HK-2 (cell line): Measurements from ENCODE around the gene DET1.
"Not testable (repeated sequence)": the region's sequence is repeated elsewhere in the genome, so short reads cannot be mapped to it uniquely, and the experiment has no call there.

ENCODE experiments used
- DNase-seq: peaks from one replicate; pipeline ENCODE4 v3.0.0-alpha.2; 2018; ENCODE audit not compliant: unreplicated experiment

DET1 gene

DNA sequence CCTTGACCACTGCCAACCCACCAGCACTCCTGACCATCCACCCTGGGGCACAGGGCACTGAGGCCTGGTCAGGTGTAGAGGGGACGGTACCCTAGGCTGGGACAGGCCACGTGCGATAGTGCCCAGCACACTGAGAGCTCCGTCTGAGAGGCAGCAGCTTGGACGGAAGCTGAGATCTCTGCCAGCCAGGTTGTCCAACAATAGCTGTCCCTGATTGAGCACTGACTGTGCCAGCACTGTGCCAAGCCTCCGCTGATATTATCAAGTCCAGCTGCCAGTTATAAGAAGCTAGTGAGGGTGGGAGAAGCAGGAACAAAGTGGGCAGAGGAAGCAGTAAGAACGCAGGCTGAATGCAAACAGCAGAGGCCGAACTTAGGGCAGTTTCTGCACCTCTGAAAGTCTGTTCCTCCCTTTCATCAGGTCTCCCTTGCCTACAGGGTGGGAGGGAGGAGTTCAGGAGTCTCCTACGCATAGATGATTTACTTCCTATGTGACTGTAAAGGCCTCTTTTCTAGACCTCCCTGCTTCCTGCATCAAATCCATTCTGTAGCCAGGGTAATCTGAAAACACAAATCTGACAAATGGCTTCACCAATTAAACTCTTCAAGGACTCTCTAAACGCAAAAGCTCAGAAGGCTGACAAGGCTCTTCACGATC lies 49.2 kb downstream of the DET1 start:
- no peak for DNase-seq

DNA sequence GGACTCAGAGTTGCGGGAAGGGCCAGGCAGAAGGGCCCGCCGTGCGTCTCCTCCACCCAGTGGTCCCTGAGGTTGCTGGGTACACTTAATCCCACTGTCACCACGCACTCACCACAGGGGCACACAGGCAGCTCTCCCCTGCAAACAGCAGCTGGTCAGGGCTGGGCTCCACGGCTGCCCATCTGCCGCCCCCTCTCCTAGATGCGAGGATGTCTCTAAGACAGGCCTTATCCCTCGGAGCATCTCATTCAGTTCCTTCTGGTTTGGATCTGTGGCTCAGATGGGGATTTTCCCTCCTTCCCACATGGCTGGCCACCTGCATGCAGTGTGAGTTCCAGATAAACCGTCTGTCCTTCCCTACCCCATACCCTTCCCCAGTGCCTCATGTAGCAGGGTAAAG lies 52.6 kb downstream of the DET1 start:
- no peak for DNase-seq

DNA sequence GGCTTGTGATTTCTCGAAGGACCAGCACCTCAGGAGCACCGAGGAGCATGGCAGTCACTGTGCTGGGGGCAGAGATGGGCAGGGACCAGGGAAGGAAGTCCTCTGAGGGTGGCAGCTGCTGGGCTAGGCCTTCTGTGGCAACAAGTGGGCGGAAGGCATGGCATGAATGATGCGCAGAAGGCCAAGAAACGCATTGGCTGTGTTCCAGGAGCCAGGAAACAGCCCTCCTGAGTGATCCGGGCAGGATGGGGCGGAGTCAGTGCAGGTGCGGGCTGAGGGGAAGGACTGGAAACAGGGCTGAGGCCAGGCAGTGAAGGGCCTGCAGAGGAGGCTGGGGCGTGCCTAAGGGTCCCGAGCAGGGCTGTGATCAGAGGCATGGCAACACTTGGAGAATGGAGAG lies 55.3 kb downstream of the DET1 start:
- DNase-seq = no peak

DNA sequence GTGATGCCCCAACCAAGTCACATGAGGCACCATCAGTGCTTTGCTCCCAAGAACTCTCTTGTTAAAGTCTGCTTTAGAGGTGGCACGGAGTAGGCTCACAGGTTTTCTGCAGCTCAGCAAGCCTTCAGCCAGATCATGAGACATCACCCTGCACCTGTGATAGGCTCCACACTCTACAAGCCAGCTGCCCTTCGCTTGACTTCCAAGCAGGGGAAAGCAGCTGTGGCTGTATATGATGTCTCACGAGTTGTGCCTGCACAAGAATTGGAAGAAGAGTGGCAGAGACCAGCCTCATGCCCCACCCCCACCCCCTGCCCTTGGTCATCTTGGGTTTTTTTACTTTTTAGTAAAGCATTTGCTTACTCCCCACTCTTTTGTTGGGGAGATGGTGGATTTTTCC lies 56.4 kb downstream of the DET1 start:
- DNase-seq = no peak

- DNase-seq = no peak
These were observed 57.2 kb downstream of the DET1 start for GRCh38 chr15:88489321-88489720.

GRCh38 chr15:88487796-88488523 lies 58.5 kb downstream of the DET1 start:
- DNase-seq = no peak

- no peak for DNase-seq
These were observed 59.2 kb downstream of the DET1 start for GRCh38 chr15:88487178-88487795.

DNA sequence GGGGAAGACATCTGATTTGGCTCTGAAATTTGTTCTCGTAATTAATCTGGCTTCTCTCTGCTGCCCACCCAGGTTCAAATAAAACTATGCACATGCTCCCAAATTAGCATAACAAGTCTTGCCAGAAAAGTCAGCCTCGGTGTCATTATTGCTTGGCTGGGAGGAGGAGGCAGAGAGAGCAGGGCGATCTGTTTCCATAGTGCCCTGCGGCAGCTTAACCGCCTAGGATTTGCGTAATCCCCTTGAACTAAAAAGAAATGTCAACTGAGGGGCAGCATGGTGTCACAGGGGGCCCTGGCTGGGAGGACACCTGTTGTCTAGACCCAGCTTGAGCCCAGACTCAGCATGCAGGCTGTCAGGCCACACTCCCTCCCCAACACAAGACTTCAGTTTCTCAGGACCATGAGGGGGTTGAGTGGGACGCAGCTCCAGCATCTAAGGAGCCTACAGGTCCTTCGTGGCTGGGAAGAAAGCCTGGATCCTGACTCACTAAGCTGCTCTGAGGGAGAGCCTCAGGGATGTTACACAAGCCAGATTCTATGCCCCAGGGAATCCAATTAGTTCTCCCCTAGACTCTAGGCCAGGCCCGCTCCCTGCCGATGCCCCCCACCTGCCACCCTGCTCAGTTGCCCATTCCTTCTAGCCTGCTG lies 61.7 kb downstream of the DET1 start:
- DNase-seq = no peak

- DNase-seq = no peak
These were observed 64.2 kb downstream of the DET1 start for GRCh38 chr15:88482263-88482662.

GRCh38 chr15:88480981-88481380 lies 65.5 kb downstream of the DET1 start:
- DNase-seq = no peak

DNA sequence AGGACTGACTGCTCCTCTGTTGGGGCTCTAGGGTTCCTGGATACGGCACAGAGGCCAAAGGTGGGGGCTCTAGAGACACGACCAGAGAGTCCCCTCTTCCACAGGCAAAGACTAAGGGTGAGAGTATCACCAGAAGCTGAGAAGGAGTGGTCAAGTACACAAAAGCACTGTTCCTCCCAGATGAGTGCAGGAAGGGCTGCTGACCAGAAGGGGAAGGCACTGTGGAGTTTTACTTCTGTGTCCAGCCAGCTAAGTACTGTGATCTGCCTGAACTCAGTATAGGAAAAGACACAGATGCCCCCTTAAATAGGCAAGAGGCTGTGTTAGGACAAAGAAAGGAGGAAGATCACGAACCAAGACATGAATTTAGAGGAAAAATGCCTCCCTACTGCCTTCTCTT lies 67.3 kb downstream of the DET1 start:
- DNase-seq = no peak

GRCh38 chr15:88477904-88478303 lies 68.6 kb downstream of the DET1 start:
- DNase-seq = no peak

GRCh38 chr15:88477126-88477525 lies 69.4 kb downstream of the DET1 start:
- no peak for DNase-seq

DNA sequence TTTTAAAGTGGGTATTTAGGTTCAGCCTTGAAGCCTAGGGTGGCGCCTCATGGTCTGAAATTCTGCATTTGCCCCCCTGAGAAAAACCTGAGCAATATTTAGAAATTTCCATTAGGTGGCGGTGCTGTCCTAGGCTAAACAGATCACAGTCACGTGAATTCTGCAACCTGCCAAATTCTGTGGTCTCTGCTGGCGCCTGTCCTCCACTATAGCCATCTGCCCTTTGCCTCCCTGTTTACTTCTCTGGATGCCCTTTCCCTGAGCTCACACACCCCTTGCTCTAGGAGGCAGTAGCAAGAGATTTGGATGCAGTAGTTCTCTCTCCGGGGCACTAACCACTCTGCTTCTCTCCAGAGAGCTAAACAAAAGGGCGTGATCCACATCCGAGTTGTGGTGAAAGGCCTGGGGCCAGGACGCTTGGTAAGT lies 69.8 kb downstream of the DET1 start:
- DNase-seq = no peak

GRCh38 chr15:88473661-88474293 lies 72.7 kb downstream of the DET1 start:
- not testable (repeated sequence) for DNase-seq

GRCh38 chr15:88472225-88472624 lies 74.3 kb downstream of the DET1 start:
- no peak for DNase-seq

DNA sequence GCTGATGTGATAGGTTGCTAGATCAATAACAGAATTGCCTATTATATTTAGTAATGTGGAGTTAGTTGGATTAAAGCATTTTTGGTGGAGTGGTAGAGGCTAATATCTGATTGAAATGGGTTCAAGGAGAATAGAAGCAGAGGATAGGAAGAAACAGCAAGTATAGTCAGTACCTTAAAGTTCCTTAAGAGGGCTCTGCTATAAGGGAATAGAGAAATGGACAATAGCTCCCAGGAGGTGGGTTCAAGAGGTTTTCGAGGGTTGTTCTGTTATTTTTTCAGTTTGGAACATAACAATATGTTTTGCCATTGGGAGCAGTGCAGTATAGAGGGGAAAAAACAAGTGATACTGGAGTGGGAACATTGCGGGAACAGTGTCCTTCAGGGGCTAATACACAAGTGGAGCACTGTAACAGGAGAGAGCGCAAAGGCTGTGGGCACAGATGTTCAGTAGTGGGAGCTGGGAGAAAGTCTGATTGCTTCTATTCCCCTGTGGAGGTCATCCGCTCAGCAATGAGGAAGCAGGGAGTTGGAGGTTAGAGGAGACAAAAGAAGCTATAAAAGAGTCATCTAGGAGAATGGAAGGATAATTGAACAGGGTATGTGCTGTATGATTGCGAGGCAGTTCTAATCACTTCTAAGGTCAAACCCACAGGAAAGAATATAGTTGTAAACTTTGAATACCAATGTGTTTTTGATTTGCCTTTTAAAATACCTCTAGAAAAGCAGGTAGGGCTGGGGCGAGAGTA lies 75.7 kb downstream of the DET1 start:
- DNase-seq = no peak

GRCh38 chr15:88469321-88469720 lies 77.2 kb downstream of the DET1 start:
- DNase-seq = no peak

DNA sequence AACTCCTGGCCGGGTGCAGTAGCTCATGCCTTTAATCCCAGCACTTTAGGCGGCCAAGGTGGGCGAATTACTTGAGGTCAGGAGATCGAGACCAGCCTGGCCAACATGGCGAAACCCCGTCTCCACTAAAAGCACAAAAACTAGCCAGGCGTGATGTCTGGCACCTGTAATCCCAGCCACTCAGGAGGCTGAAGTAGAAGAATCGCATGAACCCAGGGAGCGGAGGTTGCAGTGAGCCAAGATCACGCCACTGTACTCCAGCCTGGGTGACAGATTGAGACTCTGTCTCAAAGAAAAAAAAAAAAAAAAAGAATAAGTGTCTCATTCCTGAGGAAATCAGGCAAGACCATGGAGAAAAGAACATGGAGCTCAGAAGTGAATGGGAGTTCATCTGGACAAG lies 77.8 kb downstream of the DET1 start:
- not testable (repeated sequence) for DNase-seq

DNA sequence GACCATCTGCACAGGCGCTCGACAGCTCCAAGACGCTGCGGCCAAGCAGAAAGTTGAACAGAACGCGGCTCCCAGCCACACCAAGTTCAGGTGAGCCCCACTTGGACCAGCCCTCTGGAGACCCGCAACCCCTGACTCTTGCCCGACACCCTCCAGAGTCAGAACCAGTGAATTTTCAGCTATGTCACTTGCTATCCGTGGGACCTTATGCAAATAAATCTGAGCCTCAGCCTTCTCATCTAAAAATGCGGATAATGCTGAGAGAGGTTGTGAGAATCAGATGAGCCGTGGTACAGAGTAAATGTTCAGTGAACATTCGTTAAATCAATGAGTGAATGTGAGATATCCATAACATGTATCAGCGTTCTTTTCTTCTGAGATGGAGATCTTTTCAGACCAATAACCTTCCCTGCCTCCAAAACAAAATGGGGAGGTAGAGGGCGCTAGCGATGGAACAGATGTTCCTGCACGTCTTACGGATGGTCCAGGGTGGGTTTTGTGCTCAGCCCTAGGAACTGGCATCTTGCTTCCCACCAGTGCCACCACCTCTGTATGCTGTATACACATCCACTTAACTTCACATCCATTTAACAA lies 78.4 kb downstream of the DET1 start:
- DNase-seq = no peak
